ENCODE data around the gene EFR3B.

Gene EFR3B

GRCh38 chr2:25018681-25019080 is 23.2 kb upstream of the EFR3B start:
- H3K4me3 ChIP-seq (ENCODE audit: low read depth, low read length): no peak overlapping the region
- DNase-seq (ENCODE audit: low read depth): no peak
- TF ChIP-seq CTCF (IDR thresholded peaks at IDR 0.05; ENCODE audit: low read depth, low read length) (no peak), POLR2A (IDR thresholded peaks at IDR 0.05; ENCODE audit: extremely low read depth, insufficient read length) (no peak), MAX (IDR thresholded peaks at IDR 0.05; ENCODE audit: low read depth, low read length) (no peak), MYC (IDR thresholded peaks at IDR 0.05; ENCODE audit: low read depth, low read length) (no peak)

- H3K4me3 ChIP-seq (ENCODE audit: low read depth, low read length): no peak overlapping the region
- no peak for DNase-seq (ENCODE audit: low read depth)
- TF ChIP-seq CTCF (IDR thresholded peaks at IDR 0.05; ENCODE audit: low read depth, low read length): no peak
- TF ChIP-seq MAX (IDR thresholded peaks at IDR 0.05; ENCODE audit: low read depth, low read length): no peak
- TF ChIP-seq MYC (IDR thresholded peaks at IDR 0.05; ENCODE audit: low read depth, low read length): no peak
- TF ChIP-seq POLR2A (IDR thresholded peaks at IDR 0.05; ENCODE audit: extremely low read depth, insufficient read length): no peak
Observed at GRCh38 chr2:25021791-25022362, 20.0 kb upstream of the EFR3B start.

- H3K4me3 ChIP-seq (ENCODE audit: low read depth, low read length): no peak overlapping the region
- TF ChIP-seq MAX (IDR thresholded peaks at IDR 0.05; ENCODE audit: low read depth, low read length) (no peak), CTCF (IDR thresholded peaks at IDR 0.05; ENCODE audit: low read depth, low read length) (no peak), MYC (IDR thresholded peaks at IDR 0.05; ENCODE audit: low read depth, low read length) (no peak), POLR2A (IDR thresholded peaks at IDR 0.05; ENCODE audit: extremely low read depth, insufficient read length) (no peak)
- DNase-seq (ENCODE audit: low read depth): no peak
Observed at GRCh38 chr2:25023333-25023732, 18.5 kb upstream of the EFR3B start.

DNA sequence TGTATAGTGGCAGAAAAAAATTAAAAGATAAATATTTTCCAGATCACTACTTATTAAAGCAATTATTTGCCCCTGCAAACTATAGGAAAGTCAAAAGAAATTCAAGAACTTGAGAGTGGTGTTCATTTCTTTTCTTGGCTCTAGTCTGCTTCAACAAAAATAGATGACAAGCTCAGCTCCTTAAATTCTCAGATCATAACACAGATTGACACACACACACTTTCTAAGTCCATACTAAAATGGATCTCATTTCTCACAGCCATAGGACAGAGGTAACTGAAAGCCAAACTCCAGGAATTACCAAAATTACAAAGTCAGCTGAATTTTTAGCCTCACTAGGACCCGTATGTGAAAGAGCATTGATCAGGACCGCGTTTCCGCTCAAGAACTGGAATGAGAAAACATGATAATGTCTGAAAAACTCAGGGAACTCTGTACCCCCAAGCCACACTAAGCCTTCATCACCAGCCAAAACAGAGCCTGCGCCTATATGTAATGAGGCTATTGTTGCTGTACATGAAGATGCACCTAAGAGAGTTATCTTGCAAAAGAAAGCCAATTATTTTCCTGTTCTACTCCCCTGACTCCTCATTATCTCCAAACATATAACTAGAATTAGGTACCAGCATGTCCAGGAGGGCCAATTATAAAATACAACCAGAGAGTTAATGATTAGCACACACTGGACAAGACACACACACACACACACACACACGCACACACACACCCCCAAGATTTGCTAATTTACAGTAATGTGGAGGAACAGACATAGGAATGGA is 16.5 kb upstream of the EFR3B start:
- DNase-seq (ENCODE audit: low read depth): no peak
- no peak overlapping the region for H3K4me3 ChIP-seq (ENCODE audit: low read depth, low read length)
- TF ChIP-seq MAX (IDR thresholded peaks at IDR 0.05; ENCODE audit: low read depth, low read length) (no peak), POLR2A (IDR thresholded peaks at IDR 0.05; ENCODE audit: extremely low read depth, insufficient read length) (no peak), CTCF (IDR thresholded peaks at IDR 0.05; ENCODE audit: low read depth, low read length) (no peak), MYC (IDR thresholded peaks at IDR 0.05; ENCODE audit: low read depth, low read length) (no peak)

DNA sequence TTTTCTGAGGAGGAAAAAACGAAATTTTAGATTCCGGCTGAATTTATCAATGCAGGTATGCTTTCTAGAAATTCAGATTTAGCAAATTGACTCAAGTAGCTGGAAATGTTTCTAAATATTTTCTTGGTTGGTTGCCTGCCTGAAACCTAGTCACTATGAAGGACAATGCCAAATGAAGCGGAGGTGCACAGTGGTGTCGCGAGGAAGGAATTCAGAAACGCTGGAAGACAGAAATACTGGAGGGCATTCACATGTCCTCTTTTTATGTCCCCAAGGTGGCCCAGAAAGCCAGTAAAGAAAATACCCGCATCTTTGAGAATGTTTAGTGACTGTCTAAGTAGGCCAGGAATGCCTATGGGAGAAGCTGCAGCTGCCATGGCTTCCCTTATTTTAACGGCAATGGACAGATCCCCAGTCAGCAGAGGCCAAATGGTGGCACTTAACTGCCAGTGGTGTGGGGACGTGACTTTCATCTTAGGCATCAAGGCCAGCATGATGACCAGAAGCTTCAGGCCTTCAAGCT is 15.8 kb upstream of the EFR3B start:
- H3K4me3 ChIP-seq (ENCODE audit: low read depth, low read length): no peak overlapping the region
- no peak for DNase-seq (ENCODE audit: low read depth)
- TF ChIP-seq MAX (IDR thresholded peaks at IDR 0.05; ENCODE audit: low read depth, low read length) (no peak), POLR2A (IDR thresholded peaks at IDR 0.05; ENCODE audit: extremely low read depth, insufficient read length) (no peak), MYC (IDR thresholded peaks at IDR 0.05; ENCODE audit: low read depth, low read length) (no peak), CTCF (IDR thresholded peaks at IDR 0.05; ENCODE audit: low read depth, low read length) (no peak)

Measured in NB4 (cell line).